ENCODE measurements around the gene C19orf47. TPM values are rescaled to one million over a fixed set of nuclear protein-coding genes. Genes with fewer than 3 reads are reported as not detected.

C19orf47 gene
- total and polyA plus RNA-seq, 2 experiments from 2014 or later: 6.2 to 11.2 TPM

GRCh38 chr19:40312533-40312932, 35.7 kb downstream of the C19orf47 start:
- DNase-seq: no peak
- H3K79me2 ChIP-seq (ENCODE audit: insufficient read depth): no peaks in the 10 kb centered on the region
- H3K4me1 ChIP-seq (ENCODE audit: insufficient read depth): no peaks in the 10 kb centered on the region
- no peak overlapping the region for H3K9ac ChIP-seq
- no peak overlapping the region for H3K4me2 ChIP-seq (ENCODE audit: unreplicated experiment)
- no peak for TF ChIP-seq EZH2 (IDR thresholded peaks at IDR 0.05; ENCODE audit: insufficient read depth, poor library complexity, severe bottlenecking)
- TF ChIP-seq EZH2phosphoT487 (IDR thresholded peaks at IDR 0.05; ENCODE audit: insufficient read depth, low read depth): no peak
- no peak overlapping the region for H2AFZ ChIP-seq
- no peaks in the 10 kb centered on the region for H3K36me3 ChIP-seq (ENCODE audit: low read depth)
- in situ Hi-C loops (cut with MboI): no loop called here
- H3K27ac ChIP-seq: no peak overlapping the region
- no peak overlapping the region for H3K4me3 ChIP-seq
- H3K27me3 ChIP-seq (replicated peaks; ENCODE audit: insufficient read depth): no peaks in the 10 kb centered on the region
- WGBS, 2 experiments (ENCODE audit: low coverage in 1 of 2, low lambda C conversion rate in 2 of 2, missing lambda C conversion rate in 2 of 2): 63 to 69% methylated on average over 2 of the region's 2 CpGs
- H3K9me2 ChIP-seq (ENCODE audit: insufficient read depth): no peaks in the 10 kb centered on the region
- no peaks in the 10 kb centered on the region for H3K9me3 ChIP-seq (ENCODE audit: low read depth)
- no peaks in the 10 kb centered on the region for H3F3A ChIP-seq (ENCODE audit: insufficient read depth)
- no peaks in the 10 kb centered on the region for H4K20me1 ChIP-seq (ENCODE audit: insufficient read depth)

GRCh38 chr19:40309666-40310065, 38.5 kb downstream of the C19orf47 start:
- no peak for DNase-seq
- 0 out of 2 replicates have a peak, but pooled peaks cover 7% of the 10 kb centered on the region for H3F3A ChIP-seq (ENCODE audit: insufficient read depth)
- no peak overlapping the region for H3K4me3 ChIP-seq
- no peak overlapping the region for H2AFZ ChIP-seq
- no peaks in the 10 kb centered on the region for H3K36me3 ChIP-seq (ENCODE audit: low read depth)
- H3K4me2 ChIP-seq (ENCODE audit: unreplicated experiment): no peak overlapping the region
- no peaks in the 10 kb centered on the region for H3K9me2 ChIP-seq (ENCODE audit: insufficient read depth)
- H3K27me3 ChIP-seq (replicated peaks; ENCODE audit: insufficient read depth): no peaks in the 10 kb centered on the region
- no peaks in the 10 kb centered on the region for H3K9me3 ChIP-seq (ENCODE audit: low read depth)
- H3K79me2 ChIP-seq (ENCODE audit: insufficient read depth): no peaks in the 10 kb centered on the region
- in situ Hi-C loops (cut with MboI): no loop called here
- TF ChIP-seq EZH2 (IDR thresholded peaks at IDR 0.05; ENCODE audit: insufficient read depth, poor library complexity, severe bottlenecking) (no peak), EZH2phosphoT487 (IDR thresholded peaks at IDR 0.05; ENCODE audit: insufficient read depth, low read depth) (no peak)
- H4K20me1 ChIP-seq (ENCODE audit: insufficient read depth): no peaks in the 10 kb centered on the region
- WGBS, 2 experiments (ENCODE audit: low coverage in 1 of 2, low lambda C conversion rate in 2 of 2, missing lambda C conversion rate in 2 of 2): 93 to 100% methylated on average over 1 of the region's 1 CpG
- H3K9ac ChIP-seq: no peak overlapping the region
- no peak overlapping the region for H3K27ac ChIP-seq
- H3K4me1 ChIP-seq (ENCODE audit: insufficient read depth): no peaks in the 10 kb centered on the region

- TF ChIP-seq EZH2 (IDR thresholded peaks at IDR 0.05; ENCODE audit: insufficient read depth, poor library complexity, severe bottlenecking) (no peak), EZH2phosphoT487 (IDR thresholded peaks at IDR 0.05; ENCODE audit: insufficient read depth, low read depth) (no peak)
- Histone ChIP-seq H3K4me2 (ENCODE audit: unreplicated experiment) (no peak overlapping the region), H3K36me3 (ENCODE audit: low read depth) (no peaks in the 10 kb centered on the region), H3K79me2 (ENCODE audit: insufficient read depth) (no peaks in the 10 kb centered on the region), H3K9me3 (ENCODE audit: low read depth) (no peaks in the 10 kb centered on the region), H3F3A (ENCODE audit: insufficient read depth) (0 out of 2 replicates have a peak, but pooled peaks cover 7% of the 10 kb centered on the region), H3K4me1 (ENCODE audit: insufficient read depth) (no peaks in the 10 kb centered on the region), H3K9ac (no peak overlapping the region), H3K27me3 (replicated peaks; ENCODE audit: insufficient read depth) (no peaks in the 10 kb centered on the region), H3K4me3 (no peak overlapping the region), H3K27ac (no peak overlapping the region), H2AFZ (no peak overlapping the region), H3K9me2 (ENCODE audit: insufficient read depth) (no peaks in the 10 kb centered on the region), H4K20me1 (ENCODE audit: insufficient read depth) (no peaks in the 10 kb centered on the region)
- in situ Hi-C loops (cut with MboI): no loop called here
- 9 to 18% methylated on average over 5 of the region's 5 CpGs for WGBS, 2 experiments (ENCODE audit: low coverage in 1 of 2, low lambda C conversion rate in 2 of 2, missing lambda C conversion rate in 2 of 2)
- DNase-seq: peak; percentile 91
Measured at GRCh38 chr19:40305403-40305802, 42.8 kb downstream of the C19orf47 start.

- no peaks in the 10 kb centered on the region for H3K79me2 ChIP-seq (ENCODE audit: insufficient read depth)
- H3F3A ChIP-seq (ENCODE audit: insufficient read depth): 0 out of 2 replicates have a peak, but pooled peaks cover 7% of the 10 kb centered on the region
- H3K36me3 ChIP-seq (ENCODE audit: low read depth): no peaks in the 10 kb centered on the region
- H3K27me3 ChIP-seq (replicated peaks; ENCODE audit: insufficient read depth): no peaks in the 10 kb centered on the region
- H3K9ac ChIP-seq: no peak overlapping the region
- H3K4me3 ChIP-seq: no peak overlapping the region
- no peak overlapping the region for H3K4me2 ChIP-seq (ENCODE audit: unreplicated experiment)
- DNase-seq: no peak
- no peak overlapping the region for H3K27ac ChIP-seq
- H2AFZ ChIP-seq: no peak overlapping the region
- 66 to 67% methylated on average over 4 of the region's 4 CpGs for WGBS, 2 experiments (ENCODE audit: low coverage in 1 of 2, low lambda C conversion rate in 2 of 2, missing lambda C conversion rate in 2 of 2)
- no peaks in the 10 kb centered on the region for H3K9me3 ChIP-seq (ENCODE audit: low read depth)
- H4K20me1 ChIP-seq (ENCODE audit: insufficient read depth): no peaks in the 10 kb centered on the region
- in situ Hi-C loops (cut with MboI): no loop called here
- H3K9me2 ChIP-seq (ENCODE audit: insufficient read depth): no peaks in the 10 kb centered on the region
- no peaks in the 10 kb centered on the region for H3K4me1 ChIP-seq (ENCODE audit: insufficient read depth)
- TF ChIP-seq EZH2phosphoT487 (IDR thresholded peaks at IDR 0.05; ENCODE audit: insufficient read depth, low read depth) (no peak), EZH2 (IDR thresholded peaks at IDR 0.05; ENCODE audit: insufficient read depth, poor library complexity, severe bottlenecking) (no peak)
Measured at GRCh38 chr19:40304306-40304705, 43.9 kb downstream of the C19orf47 start.

GRCh38 chr19:40303765-40304164, 44.4 kb downstream of the C19orf47 start:
- H3K4me2 ChIP-seq (ENCODE audit: unreplicated experiment): no peak overlapping the region
- H3K4me3 ChIP-seq: no peak overlapping the region
- no peaks in the 10 kb centered on the region for H4K20me1 ChIP-seq (ENCODE audit: insufficient read depth)
- no peaks in the 10 kb centered on the region for H3K27me3 ChIP-seq (replicated peaks; ENCODE audit: insufficient read depth)
- H2AFZ ChIP-seq: no peak overlapping the region
- 89 to 97% methylated on average over 2 of the region's 2 CpGs for WGBS, 2 experiments (ENCODE audit: low coverage in 1 of 2, low lambda C conversion rate in 2 of 2, missing lambda C conversion rate in 2 of 2)
- in situ Hi-C loops (cut with MboI): no loop called here
- TF ChIP-seq EZH2phosphoT487 (IDR thresholded peaks at IDR 0.05; ENCODE audit: insufficient read depth, low read depth): no peak
- no peak for TF ChIP-seq EZH2 (IDR thresholded peaks at IDR 0.05; ENCODE audit: insufficient read depth, poor library complexity, severe bottlenecking)
- no peak overlapping the region for H3K27ac ChIP-seq
- no peaks in the 10 kb centered on the region for H3K4me1 ChIP-seq (ENCODE audit: insufficient read depth)
- H3K79me2 ChIP-seq (ENCODE audit: insufficient read depth): no peaks in the 10 kb centered on the region
- no peak for DNase-seq
- no peak overlapping the region for H3K9ac ChIP-seq
- H3K36me3 ChIP-seq (ENCODE audit: low read depth): no peaks in the 10 kb centered on the region
- H3F3A ChIP-seq (ENCODE audit: insufficient read depth): 0 out of 2 replicates have a peak, but pooled peaks cover 7% of the 10 kb centered on the region
- no peaks in the 10 kb centered on the region for H3K9me3 ChIP-seq (ENCODE audit: low read depth)
- H3K9me2 ChIP-seq (ENCODE audit: insufficient read depth): no peaks in the 10 kb centered on the region
